Cerebellar nuclear complex (tissue), 1 donor: ENCODE data around the gene CRHR2.

ENCODE experiments used
- DNase-seq, 2 experiments: peaks; one replicate each; lab custom pipeline; 2025; lab: John Stamatoyannopoulos, UW

CRHR2 gene

DNA sequence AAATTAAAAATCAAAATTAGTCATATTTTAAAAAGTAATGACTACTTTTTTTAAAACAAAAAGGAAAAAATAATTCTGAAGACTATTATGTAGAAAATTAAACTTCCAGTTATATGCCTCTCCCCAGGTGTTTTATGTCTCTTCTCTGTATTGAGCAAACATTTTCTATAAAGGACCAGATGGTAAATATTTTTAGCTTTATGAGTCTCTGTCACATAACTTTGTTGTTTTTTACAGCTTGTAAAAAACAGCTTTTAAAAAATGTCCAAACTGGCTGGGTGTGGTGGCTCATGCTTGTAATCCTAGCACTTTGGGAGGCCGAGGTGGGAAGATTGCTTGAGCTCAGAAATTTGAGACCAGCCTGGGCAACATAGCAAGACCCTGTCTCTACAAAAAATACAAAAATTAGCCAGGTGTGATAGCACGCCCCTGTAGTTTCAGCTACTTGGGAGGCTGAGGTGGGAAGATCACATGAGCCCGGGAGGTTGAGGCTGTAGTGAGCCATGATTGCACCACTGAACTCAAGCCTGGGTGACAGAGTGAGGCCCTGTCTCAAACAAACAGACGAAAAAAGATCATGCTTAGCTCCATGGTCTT, 64.1 kb downstream of the CRHR2 start:
- no peak for DNase-seq

DNA sequence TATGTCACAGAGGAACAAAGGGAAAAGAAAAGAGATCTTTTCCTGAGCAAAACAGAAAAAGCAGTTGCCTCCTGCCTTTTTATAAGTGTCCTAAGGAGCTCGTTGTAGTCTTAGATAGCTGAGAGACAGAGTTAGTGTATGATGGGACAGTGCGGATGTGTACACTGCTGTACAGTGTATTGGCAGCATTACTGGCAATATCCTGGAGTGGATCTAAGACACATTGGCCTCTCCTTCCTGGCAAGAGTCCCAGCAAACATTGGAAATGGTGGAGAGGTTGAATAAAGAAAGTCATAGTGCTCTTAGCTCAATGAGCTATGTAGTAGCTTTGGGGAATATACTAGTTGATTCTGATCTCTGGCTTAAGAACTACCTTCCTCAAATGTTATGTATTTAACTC, 64.9 kb downstream of the CRHR2 start:
- no peak for DNase-seq

DNA sequence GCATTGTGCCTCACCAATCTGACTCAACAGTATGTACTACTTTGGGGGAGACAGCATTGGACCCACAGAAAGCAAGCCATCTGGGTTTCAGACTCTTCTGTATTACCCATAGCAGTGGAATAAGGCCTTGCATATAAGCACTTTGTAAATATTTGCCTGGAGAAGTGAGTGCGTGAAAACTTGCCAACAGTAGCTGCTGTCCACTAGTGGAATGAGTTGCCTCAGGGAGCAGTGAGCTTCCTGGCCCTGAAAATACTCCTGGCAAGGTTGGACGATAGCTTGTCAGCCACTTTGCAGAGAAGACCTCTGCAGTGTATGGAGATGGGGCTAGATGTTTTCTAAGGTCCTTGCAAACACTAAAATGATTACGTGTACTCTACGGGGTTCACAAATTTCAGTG, 65.9 kb downstream of the CRHR2 start:
- DNase-seq = no peak

DNA sequence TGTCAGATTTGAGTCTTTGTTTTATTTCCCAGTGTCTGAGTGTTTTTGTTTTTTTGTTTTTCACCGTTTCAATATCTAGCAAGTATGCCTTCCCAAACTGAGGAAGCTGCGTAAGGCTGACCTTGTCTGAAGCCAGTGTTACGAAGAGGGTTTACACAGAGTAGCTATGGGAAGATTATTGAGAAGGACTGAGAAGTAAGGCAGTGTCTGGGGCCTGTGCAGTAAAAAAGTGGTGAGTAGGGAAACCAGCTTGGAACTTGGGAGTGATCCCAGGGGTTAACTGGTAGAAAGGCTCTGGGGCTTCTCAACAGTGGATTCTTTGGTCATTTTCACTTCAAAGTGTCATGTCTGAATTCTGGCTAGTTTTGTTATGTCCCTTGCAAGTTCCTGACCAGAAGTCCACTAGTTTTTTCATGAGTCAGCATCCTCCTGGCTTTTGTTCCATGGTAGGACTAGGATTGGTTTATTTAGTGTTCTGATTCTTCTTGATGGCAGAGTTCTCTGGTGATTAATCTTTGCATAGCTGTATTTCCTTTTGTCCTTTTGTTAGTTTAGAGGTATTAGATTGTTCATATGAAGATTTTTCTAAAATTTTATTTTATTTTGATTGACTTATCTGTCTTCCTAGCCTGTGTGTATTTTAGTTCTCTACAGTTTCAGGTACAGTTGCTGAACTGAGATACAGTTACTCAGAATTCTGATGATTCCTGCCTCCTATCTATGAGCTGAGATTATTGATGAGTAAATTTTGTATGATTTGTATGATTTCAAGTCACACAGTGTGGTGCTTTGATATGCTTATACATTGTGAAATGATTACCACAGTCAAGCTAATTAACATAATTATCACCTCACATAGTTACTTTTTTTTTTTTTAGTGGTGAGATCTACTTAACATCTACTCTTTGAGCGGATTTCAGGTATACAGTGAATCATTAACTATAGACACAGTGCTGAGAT, 68.6 kb downstream of the CRHR2 start:
- DNase-seq = no peak

DNA sequence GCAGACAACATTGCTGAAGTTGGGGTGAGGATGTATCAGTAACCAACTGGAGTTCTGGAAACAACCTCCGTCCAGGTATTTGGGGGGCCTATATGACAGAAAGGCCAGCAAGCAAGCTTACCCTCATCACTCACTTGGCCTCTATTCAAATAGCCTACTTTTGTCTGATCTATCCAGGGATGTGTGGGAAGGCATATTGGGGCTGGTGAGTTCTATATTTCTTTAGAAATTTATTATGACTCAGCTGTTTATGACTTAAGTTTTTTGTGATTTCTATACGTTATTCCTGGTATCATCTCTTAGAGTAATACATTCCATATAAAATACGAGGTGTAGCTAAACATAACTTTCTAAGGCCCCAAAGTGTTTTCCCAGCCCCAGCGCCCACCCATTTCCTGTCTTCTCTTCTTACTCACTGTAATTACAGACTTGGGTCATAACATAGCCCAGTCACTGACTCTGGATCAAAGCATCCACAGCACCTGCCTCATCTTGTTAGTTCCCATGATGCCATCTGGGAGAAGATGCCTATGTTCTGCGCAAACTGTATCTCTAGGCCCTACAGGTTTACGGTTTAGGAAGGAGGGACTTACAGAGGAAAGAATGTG, 69.5 kb downstream of the CRHR2 start:
- no peak for DNase-seq

DNA sequence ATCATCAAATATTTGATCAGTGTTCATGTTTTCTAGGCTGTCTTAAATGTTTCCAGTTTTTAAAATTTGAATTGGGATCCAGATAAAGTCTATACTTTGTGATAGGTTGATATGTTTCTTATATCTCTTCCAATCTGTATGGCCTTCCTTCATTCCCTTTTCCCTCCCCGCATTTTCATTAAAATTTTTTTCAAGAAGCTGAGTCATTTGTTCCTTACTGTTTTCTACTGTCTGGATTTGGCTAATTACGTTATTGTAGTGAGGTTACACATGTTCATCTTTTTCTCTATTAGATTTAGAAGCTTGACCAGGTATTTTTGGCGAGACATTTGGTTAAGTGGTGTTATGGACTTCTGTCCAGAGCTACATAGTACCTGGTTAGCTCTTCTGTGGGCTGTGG, 76.4 kb downstream of the CRHR2 start:
- no peak for DNase-seq

DNA sequence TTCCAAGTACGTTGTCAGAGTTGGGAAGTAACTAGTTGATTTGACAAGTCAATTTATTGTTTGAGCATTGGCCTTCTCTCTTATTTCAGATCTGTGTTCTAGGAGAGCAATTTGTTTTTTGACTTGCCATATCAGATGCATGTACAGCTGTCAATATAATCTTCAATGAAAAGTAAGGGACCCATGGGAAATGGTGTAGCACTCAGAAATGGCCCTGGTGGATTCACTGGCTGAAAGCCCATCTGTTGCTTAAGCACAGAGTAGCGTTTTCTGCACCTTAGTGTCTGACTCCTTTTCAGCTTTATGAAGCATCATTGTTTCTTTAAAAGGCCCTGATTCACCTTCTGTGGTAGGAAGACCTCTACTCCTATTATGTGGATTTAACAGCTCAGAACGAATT, 77.4 kb downstream of the CRHR2 start:
- no peak for DNase-seq
